ENCODE results near the gene ASAP2.

The ASAP2 gene

GRCh38 chr2:9285921-9286320 is 79.3 kb downstream of the ASAP2 start:
- no peak for TF ChIP-seq CTCF (IDR thresholded peaks at IDR 0.05; ENCODE audit: low read length, missing control alignments)
- H3K4me3 ChIP-seq (replicated peaks; ENCODE audit: low read depth, low read length): no peak overlapping the region
- DNase-seq (ENCODE audit: low read depth): no peak

- TF ChIP-seq CTCF (IDR thresholded peaks at IDR 0.05; ENCODE audit: low read length, missing control alignments): no peak
- DNase-seq (ENCODE audit: low read depth): no peak
- H3K4me3 ChIP-seq (replicated peaks; ENCODE audit: low read depth, low read length): no peak overlapping the region
Measured at GRCh38 chr2:9286554-9287399, 80.2 kb downstream of the ASAP2 start.

GRCh38 chr2:9287400-9288045 is 80.9 kb downstream of the ASAP2 start:
- TF ChIP-seq CTCF (IDR thresholded peaks at IDR 0.05; ENCODE audit: low read length, missing control alignments): no peak
- peak; percentile 97 for DNase-seq (ENCODE audit: low read depth)
- no peak overlapping the region for H3K4me3 ChIP-seq (replicated peaks; ENCODE audit: low read depth, low read length)

- TF ChIP-seq CTCF (IDR thresholded peaks at IDR 0.05; ENCODE audit: low read length, missing control alignments): no peak
- peak; percentile 78 for DNase-seq (ENCODE audit: low read depth)
- H3K4me3 ChIP-seq (replicated peaks; ENCODE audit: low read depth, low read length): no peak overlapping the region
Measured at GRCh38 chr2:9288233-9288632, 81.6 kb downstream of the ASAP2 start.

GRCh38 chr2:9288681-9289338 is 82.2 kb downstream of the ASAP2 start:
- no peak for TF ChIP-seq CTCF (IDR thresholded peaks at IDR 0.05; ENCODE audit: low read length, missing control alignments)
- no peak overlapping the region for H3K4me3 ChIP-seq (replicated peaks; ENCODE audit: low read depth, low read length)
- DNase-seq (ENCODE audit: low read depth): peak; percentile 44

GRCh38 chr2:9291331-9291730 is 84.7 kb downstream of the ASAP2 start:
- no peak overlapping the region for H3K4me3 ChIP-seq (replicated peaks; ENCODE audit: low read depth, low read length)
- TF ChIP-seq CTCF (IDR thresholded peaks at IDR 0.05; ENCODE audit: low read length, missing control alignments): no peak
- DNase-seq (ENCODE audit: low read depth): peak; percentile 27
